ENCODE measurements around the gene WDR41. TPM values are rescaled to one million over a fixed set of nuclear protein-coding genes. Genes with fewer than 3 reads are reported as not detected.

The WDR41 gene
- total and polyA plus RNA-seq, 2 of the 4 experiments (the other 2 are of a cell fraction) = 38.1 to 72.1 TPM

DNA sequence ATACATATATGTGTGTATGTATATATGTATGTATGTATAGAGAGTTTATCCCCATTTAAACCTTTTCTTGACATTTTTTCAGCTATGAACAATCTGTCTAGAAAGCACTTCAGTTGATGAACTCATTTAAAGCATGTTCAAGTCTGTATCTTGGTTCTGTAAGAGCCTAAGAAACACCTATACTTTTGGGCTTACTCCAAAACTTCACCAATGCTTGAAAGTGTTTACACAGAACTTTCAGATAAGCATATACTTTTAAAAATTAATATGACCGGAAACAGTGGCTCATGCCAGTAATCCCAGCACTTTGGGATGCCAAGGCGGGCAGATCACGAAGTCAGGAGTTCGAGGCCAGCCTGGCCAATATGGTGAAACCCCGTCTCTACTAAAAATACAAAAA is 30.8 kb downstream of the WDR41 start:
- Histone ChIP-seq H2BK15ac (ENCODE audit: low read depth, low read length) (no peak overlapping the region), H3K9me3 (ENCODE audit: control insufficient read depth, insufficient read depth, low read length) (no peaks in the 10 kb centered on the region), H3K27ac (ENCODE audit: insufficient read depth, low read length) (no peak overlapping the region), H2AFZ (replicated peaks; ENCODE audit: low read length, poor library complexity) (no peak overlapping the region), H2BK5ac (ENCODE audit: low read depth, low read length, poor library complexity, severe bottlenecking) (no peak overlapping the region), H3K56ac (ENCODE audit: extremely low read depth, insufficient read depth, low read length) (no peak overlapping the region), H2AK5ac (ENCODE audit: low read depth, low read length) (no peak overlapping the region), H3K4me2 (ENCODE audit: low read depth, low read length) (no peak overlapping the region), H2BK20ac (ENCODE audit: low read depth, low read length) (no peak overlapping the region), H3K4me1 (ENCODE audit: control insufficient read depth, insufficient read depth, low read length) (no peaks in the 10 kb centered on the region), H4K8ac (ENCODE audit: low read depth in 2 of 2, low read length in 2 of 2) (no peak overlapping the region), H3K23ac (ENCODE audit: low read depth, low read length) (no peak overlapping the region), H2AK9ac (replicated peaks; ENCODE audit: low read depth, low read length, poor library complexity) (no peak overlapping the region), H2BK120ac (ENCODE audit: low read depth, low read length) (no peak overlapping the region), H3K27me3 (ENCODE audit: control insufficient read depth, insufficient read depth, low read length) (no peaks in the 10 kb centered on the region), H3K79me1 (ENCODE audit: low read depth in 1 of 2, low read length in 2 of 2) (no peaks in the 10 kb centered on the region), H3K18ac (ENCODE audit: low read depth, low read length) (no peak overlapping the region), H3K9me1 (ENCODE audit: insufficient read depth, low read length) (no peaks in the 10 kb centered on the region), H3K4ac (ENCODE audit: low read depth, low read length) (no peak overlapping the region), H3K4me3 (ENCODE audit: insufficient read depth, low read depth, low read length) (no peak overlapping the region), H3K9ac (ENCODE audit: low read depth, low read length) (no peak overlapping the region), H3K14ac (replicated peaks; ENCODE audit: low read depth, low read length) (no peak overlapping the region), H4K5ac (ENCODE audit: low read depth, low read length) (no peak overlapping the region), H3K36me3 (ENCODE audit: control insufficient read depth, insufficient read depth, low read length) (no peaks in the 10 kb centered on the region), H4K20me1 (ENCODE audit: insufficient read depth, low read length) (no peaks in the 10 kb centered on the region), H4K91ac (ENCODE audit: insufficient read depth, low read depth, low read length) (no peak overlapping the region)
- no CpG with 5 or more reads among the region's 5 CpGs for WGBS, 2 experiments (ENCODE audit: extremely low coverage in 2 of 2, insufficient read length in 1 of 2)
- ChIA-PET CTCF (no interaction called here), POLR2A (ENCODE audit: unreplicated experiment) (no interaction called here)
- intact Hi-C loops (cut with micrococcal nuclease) = no loop called here
- TF ChIP-seq FOS (IDR thresholded peaks at IDR 0.05; ENCODE audit: low read depth, low read length) (no peak), POLR2A (IDR thresholded peaks at IDR 0.05; ENCODE audit: low read depth, low read length) (no peak), SMC3 (IDR thresholded peaks at IDR 0.05; ENCODE audit: low read depth, low read length) (no peak), RAD21 (IDR thresholded peaks at IDR 0.05; ENCODE audit: low read length) (no peak), MXI1 (IDR thresholded peaks at IDR 0.05; ENCODE audit: borderline replicate concordance, low read depth, low read length) (no peak), BHLHE40 (IDR thresholded peaks at IDR 0.05; ENCODE audit: low read depth, low read length) (no peak), MAZ (IDR thresholded peaks at IDR 0.05; ENCODE audit: borderline replicate concordance, low read depth, low read length) (no peak)
- TF ChIP-seq, protein P1, sequence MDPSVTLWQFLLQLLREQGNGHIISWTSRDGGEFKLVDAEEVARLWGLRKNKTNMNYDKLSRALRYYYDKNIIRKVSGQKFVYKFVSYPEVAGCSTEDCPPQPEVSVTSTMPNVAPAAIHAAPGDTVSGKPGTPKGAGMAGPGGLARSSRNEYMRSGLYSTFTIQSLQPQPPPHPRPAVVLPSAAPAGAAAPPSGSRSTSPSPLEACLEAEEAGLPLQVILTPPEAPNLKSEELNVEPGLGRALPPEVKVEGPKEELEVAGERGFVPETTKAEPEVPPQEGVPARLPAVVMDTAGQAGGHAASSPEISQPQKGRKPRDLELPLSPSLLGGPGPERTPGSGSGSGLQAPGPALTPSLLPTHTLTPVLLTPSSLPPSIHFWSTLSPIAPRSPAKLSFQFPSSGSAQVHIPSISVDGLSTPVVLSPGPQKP (IDR thresholded peaks at IDR 0.05; ENCODE audit: borderline replicate concordance, low read depth, low read length) = no peak
- TF ChIP-seq, protein P2, sequence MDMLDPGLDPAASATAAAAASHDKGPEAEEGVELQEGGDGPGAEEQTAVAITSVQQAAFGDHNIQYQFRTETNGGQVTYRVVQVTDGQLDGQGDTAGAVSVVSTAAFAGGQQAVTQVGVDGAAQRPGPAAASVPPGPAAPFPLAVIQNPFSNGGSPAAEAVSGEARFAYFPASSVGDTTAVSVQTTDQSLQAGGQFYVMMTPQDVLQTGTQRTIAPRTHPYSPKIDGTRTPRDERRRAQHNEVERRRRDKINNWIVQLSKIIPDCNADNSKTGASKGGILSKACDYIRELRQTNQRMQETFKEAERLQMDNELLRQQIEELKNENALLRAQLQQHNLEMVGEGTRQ (IDR thresholded peaks at IDR 0.05; ENCODE audit: low read depth, low read length) = no peak
- dilution Hi-C loops (cut with HindIII; ENCODE audit: low sequenced_read_pairs, unreplicated experiment) = no loop called here
- no TSS peak for BruUV-seq (replicated peaks)
- DNase-seq (no peak), ATAC-seq (ENCODE audit: low read depth) (no peak)
- in situ Hi-C loops (cut with MboI; ENCODE audit: low sequenced_read_pairs) = no loop called here

Measured in IMR-90 (cell line).